ENCODE measurements around the gene PNPLA1. TPM values are rescaled to one million over a fixed set of nuclear protein-coding genes. Genes with fewer than 3 reads are reported as not detected.

PNPLA1 gene
- total RNA-seq, 4 donors from 2014 or later = not detected

DNA sequence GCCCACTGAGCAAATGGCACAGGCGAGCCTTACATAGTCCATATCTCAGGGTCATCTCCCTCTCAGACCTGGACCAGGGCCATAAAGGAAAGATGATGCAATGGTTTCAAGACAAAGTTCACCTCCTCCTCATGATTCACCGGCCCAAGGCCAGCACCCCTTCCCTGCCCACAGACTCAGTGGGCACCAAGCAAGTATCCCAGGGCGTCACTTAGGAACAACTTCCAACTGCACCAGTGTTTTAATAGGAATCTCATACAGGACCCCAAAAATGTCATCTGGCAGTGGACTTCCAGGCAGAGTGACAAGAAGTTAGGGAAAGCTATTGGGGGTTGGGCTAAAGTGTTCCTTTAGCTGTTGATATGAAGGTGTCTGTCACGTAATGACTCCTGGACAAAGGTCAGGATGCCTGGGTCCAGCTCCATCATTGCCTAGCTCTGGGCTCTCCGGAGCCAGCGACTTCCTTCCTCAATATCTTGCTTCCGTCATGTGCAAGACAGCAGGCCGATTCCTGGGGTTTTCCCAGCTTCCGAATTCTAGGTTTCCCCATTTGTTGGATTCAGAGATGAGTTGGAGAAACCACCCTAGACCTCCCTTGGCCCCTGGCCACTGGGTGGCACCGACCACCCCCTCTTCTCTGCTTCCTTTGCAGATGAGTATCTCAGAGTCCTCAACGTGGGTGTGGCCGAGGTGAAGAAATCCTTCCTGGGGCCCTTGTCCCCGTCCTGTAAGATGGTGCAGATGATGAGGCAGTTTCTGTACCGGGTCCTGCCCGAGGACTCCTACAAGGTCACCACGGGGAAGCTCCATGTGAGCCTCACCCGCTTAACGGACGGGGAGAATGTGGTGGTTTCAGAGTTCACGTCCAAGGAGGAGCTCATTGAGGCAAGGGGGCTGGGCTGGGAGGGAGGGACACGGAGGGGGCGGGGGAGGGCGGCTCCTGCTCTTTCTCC is 21.1 kb downstream of the PNPLA1 start:
- Histone ChIP-seq H3K27me3 (peaks cover 0 to 3% of the 10 kb centered on the region in 2 donors), H3K27ac (no peak overlapping the region), H3K9me3 (no peaks in the 10 kb centered on the region), H3K4me1 (no peaks in the 10 kb centered on the region), H3K36me3 (no peaks in the 10 kb centered on the region), H3K4me3 (no peak overlapping the region)
- intact Hi-C loops (cut with DNase I; ENCODE audit: low total_unique reads) = no loop called here
- DNase-seq = no peak
- TF ChIP-seq, protein P1, sequence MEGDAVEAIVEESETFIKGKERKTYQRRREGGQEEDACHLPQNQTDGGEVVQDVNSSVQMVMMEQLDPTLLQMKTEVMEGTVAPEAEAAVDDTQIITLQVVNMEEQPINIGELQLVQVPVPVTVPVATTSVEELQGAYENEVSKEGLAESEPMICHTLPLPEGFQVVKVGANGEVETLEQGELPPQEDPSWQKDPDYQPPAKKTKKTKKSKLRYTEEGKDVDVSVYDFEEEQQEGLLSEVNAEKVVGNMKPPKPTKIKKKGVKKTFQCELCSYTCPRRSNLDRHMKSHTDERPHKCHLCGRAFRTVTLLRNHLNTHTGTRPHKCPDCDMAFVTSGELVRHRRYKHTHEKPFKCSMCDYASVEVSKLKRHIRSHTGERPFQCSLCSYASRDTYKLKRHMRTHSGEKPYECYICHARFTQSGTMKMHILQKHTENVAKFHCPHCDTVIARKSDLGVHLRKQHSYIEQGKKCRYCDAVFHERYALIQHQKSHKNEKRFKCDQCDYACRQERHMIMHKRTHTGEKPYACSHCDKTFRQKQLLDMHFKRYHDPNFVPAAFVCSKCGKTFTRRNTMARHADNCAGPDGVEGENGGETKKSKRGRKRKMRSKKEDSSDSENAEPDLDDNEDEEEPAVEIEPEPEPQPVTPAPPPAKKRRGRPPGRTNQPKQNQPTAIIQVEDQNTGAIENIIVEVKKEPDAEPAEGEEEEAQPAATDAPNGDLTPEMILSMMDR (IDR thresholded peaks at IDR 0.05) = no peak
- no peak for TF ChIP-seq POLR2A (IDR thresholded peaks at IDR 0.05)

DNA sequence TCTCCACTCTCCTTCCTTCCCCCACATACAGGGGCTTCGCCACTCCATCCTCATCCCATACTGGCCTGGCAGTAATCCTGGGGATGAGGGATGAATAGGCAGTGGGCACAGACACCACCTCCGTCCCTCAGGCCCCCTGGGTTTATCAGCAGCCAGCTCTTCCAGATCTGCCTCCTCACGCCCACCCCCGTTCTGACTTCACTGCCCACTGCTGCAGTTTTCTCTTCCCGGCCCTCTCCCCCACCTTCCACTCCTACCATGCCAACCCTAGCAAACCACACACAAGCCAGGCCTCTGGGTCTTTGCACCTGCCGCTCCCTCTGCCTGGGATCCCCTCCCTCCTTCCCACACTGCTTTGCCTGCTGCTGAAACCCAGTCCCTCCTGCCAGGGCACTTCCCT is 22.3 kb downstream of the PNPLA1 start:
- Histone ChIP-seq H3K4me1 (no peaks in the 10 kb centered on the region), H3K9me3 (no peaks in the 10 kb centered on the region), H3K36me3 (no peaks in the 10 kb centered on the region), H3K4me3 (no peak overlapping the region), H3K27ac (no peak overlapping the region), H3K27me3 (no peaks in the 10 kb centered on the region)
- intact Hi-C loops (cut with DNase I; ENCODE audit: low total_unique reads) = no loop called here
- DNase-seq = no peak
- TF ChIP-seq, protein P1 (IDR thresholded peaks at IDR 0.05) = no peak
- no peak for TF ChIP-seq POLR2A (IDR thresholded peaks at IDR 0.05)

DNA sequence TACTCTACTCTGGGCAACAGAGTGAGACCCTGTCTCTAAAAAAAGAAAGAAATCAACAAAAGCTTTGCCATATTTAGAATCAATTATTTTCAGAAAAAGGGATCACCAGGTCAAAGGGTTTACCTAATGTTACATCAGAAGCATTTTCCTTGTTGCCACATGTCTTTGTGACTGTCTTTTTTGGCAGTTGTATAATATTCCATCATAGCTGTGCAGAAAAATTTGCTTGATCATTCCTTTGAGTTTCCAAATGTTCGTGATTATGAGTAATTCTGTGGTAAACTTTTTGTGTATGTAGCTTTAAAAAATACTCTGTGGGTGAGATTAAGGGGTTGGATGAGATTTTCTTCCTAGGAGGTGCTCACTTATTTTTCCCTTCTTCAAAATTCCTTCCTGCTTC is 26.4 kb downstream of the PNPLA1 start:
- no peak for DNase-seq
- no peak overlapping the region for H3K27ac ChIP-seq
- no peaks in the 10 kb centered on the region for H3K27me3 ChIP-seq
- no peaks in the 10 kb centered on the region for H3K9me3 ChIP-seq
- TF ChIP-seq, protein P1 (IDR thresholded peaks at IDR 0.05) = no peak
- TF ChIP-seq POLR2A (IDR thresholded peaks at IDR 0.05) = no peak
- H3K4me3 ChIP-seq = no peak overlapping the region
- intact Hi-C loops (cut with DNase I; ENCODE audit: low total_unique reads) = no loop called here
- no peaks in the 10 kb centered on the region for H3K4me1 ChIP-seq
- no peaks in the 10 kb centered on the region for H3K36me3 ChIP-seq

DNA sequence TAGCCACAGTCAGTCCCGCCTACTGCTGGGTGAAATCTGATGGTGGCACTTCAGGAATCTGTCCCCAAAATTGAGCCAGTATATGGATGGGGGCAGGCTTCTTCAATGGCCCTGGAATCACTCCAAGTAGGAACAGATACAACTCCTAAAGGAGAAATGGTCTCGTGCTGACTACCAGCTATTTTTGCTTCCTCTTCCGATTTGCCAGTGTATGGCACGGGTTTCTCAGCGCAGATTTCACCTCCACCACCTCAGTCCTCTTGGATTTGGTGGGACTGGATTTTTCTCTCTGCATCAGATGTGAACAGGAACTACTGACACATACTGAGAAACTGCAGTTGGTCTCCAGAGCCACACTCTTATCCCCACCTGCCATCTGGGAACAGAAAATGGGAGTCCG is 27.2 kb downstream of the PNPLA1 start:
- Histone ChIP-seq H3K27ac (no peak overlapping the region), H3K36me3 (no peaks in the 10 kb centered on the region), H3K9me3 (no peaks in the 10 kb centered on the region), H3K4me1 (no peaks in the 10 kb centered on the region), H3K4me3 (no peak overlapping the region), H3K27me3 (no peaks in the 10 kb centered on the region)
- no peak for TF ChIP-seq POLR2A (IDR thresholded peaks at IDR 0.05)
- TF ChIP-seq, protein P1 (IDR thresholded peaks at IDR 0.05) = no peak
- no peak for DNase-seq
- intact Hi-C loops (cut with DNase I; ENCODE audit: low total_unique reads) = no loop called here

DNA sequence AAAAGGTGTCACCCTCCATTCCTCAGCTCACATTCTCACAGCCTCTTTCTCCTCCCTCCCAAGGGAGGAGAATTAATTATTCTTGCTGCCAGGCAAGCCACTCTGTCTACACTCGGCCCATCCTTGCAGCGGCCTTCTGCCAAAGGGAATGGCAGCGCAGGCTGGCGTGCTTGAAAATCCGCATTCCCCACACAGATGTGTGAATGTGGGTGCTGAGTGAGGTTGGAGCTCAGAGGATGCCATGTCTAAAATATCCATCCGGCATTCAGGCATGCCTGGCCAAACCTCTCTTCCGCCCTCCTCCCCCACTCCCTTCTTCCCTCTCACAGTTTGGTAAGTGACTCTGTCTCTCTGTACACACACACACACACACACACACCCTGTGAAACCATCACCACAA is 27.7 kb downstream of the PNPLA1 start:
- Histone ChIP-seq H3K9me3 (no peaks in the 10 kb centered on the region), H3K4me1 (no peaks in the 10 kb centered on the region), H3K27ac (no peak overlapping the region), H3K36me3 (no peaks in the 10 kb centered on the region), H3K4me3 (no peak overlapping the region), H3K27me3 (no peaks in the 10 kb centered on the region)
- TF ChIP-seq, protein P1 (IDR thresholded peaks at IDR 0.05) = no peak
- no peak for TF ChIP-seq POLR2A (IDR thresholded peaks at IDR 0.05)
- intact Hi-C loops (cut with DNase I; ENCODE audit: low total_unique reads) = no loop called here
- no peak for DNase-seq
